ENCODE results near the gene BRD1.
"Not testable (repeated sequence)": the region's sequence is repeated elsewhere in the genome, so short reads cannot be mapped to it uniquely, and the experiment has no call there.

BRD1 gene

GRCh38 chr22:49781886-49782285 lies 45.8 kb downstream of the BRD1 start:
- not testable (repeated sequence) for DNase-seq

DNA sequence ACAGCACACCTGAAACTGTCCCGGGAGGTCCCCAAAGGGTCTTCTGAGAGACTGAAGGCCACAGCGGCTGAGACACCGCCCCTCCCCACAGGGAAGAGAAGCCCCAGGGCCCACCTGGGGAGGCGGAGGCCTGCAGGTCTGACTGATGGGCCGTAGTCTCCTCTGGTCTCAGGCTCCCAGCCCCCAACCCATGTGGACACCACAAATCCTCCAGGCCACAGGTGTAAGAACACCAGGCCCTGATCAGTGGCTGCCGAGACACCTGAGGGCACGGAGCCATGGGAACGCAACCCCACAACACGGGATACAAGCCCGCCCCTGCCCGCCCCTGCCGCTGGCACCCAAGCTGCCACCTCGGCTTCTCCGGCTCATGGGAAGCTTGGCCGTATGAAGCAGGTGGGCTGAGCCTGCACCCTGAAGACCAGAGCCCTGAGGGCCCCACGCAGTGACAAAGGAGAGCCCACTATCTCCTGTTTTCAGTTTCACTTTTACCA lies 46.3 kb downstream of the BRD1 start:
- DNase-seq = no peak

- no peak for DNase-seq
These were observed 46.9 kb downstream of the BRD1 start for GRCh38 chr22:49780698-49781288.

DNA sequence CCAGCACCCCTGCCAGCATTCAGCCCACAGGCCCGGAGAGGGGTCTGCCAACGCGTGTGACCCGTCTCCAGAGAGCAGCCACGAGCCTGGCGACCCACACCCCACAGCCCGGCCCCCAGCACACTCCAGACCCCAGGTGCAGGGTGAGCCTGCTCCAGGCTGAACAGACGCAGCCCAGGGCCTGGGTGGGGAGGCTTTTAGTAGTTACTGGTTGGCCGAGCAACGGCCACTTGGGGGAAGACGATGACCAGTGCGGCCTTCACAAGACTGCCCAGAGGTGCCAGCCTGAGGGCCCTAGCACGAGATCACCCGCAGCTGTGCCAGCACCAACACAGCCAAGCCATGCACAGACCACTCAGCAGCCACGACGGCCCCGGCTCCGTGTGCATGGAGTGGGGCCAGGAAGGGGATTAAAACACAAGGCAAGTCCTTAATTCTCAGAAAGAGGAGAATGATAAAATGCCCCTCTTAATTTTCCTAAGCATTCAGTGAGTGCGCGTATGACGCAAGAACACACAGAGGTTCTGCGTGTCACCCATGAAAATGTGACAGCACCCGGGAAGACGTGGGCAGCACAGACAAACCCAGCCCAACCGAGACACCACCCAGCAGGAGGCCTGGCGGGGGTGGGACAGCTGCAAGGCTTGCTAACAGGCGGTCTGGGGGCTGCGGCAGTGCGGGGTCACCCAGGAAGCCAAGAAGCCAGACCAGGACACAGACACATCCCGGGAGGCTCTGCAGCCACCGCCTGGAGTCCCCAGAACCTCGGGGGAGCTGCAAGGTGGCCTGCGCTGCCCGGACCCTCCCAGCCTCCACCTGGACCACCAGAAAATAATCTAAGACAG lies 47.6 kb downstream of the BRD1 start:
- DNase-seq = no peak

- DNase-seq = no peak
These were observed 48.5 kb downstream of the BRD1 start for GRCh38 chr22:49779211-49779610.

- DNase-seq = no peak
These were observed 50.0 kb downstream of the BRD1 start for GRCh38 chr22:49777569-49778249.

DNA sequence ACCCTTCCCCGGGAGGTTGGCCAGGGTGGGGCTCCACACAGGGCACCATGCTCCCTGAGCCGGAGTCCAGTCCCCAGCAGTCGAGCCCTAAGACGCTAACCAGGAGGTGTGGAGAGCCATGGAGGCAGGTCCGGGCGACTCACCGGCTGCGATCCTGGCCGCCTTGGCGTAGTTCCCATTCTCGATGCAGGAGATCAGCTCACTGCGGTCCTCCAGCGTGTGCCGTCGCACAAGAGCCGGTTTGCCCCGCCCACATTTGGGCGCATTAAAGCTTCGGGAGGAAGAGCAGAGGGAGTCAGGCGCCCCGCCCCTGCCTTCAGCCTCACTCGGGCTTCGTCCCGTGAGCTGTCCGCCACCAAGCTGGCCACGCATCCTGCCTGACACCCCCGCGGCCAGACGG lies 50.8 kb downstream of the BRD1 start:
- DNase-seq = no peak

DNA sequence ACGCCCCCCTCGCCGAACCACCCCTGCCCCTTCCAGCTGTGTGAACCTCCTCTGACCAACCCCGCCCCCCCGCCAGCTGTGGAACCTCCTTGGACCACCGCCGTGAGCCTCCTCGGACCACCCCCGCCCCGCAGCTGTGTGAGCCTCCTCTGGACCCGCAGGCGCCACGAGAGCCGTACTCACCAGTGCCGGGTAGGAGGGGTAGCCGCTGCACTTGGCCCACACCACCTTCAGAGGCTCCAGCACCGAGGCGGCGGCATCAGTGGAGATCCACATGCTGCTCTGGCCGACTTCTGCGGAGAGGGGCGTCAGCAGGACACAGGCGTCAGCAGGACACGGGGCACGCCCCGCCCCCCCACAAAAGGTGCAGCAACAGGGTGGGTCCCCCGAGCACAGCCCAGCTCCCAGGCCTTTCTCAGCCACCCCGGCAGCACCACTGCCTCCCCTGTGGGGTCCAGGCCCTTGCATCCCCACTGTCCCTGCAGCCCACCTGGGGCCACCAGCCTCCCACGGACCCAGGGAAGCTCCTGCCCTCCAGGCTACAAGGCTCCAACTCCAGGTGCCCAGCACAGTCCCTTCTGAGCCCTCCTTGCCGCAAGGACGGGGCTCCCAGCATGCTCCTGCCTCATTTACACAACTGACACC lies 51.7 kb downstream of the BRD1 start:
- no peak for DNase-seq

DNA sequence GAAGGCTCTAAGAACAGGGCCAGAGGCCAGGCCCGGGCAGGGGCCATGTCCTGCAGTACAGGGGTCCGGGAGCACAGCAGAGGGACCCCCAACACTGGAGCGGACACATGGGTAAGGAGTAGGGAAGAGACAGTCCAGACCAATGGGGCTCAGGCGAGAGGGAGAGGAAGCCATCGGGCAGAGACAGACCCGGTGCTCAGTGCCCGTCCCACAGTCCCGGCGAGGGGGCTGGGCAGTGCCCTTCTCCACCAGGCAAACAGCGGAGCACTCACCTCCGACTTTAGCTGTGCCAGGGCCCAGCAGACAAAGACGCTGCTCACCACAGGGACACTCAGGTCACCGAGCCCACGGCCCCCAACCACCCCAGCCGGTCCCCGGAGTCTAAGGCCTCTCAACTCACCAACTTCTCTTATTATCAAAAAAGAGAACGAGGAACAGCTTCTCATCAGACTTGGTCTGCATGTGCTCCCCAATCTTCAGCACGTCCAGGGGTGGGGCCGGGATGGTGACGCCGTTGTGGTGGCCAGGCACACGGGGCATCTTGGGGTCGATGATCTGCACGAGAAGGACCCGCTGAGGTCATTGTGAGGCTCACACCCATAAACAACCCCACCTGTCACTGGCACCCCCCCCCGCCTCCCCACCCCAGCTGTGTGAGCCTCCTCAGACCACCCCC lies 52.3 kb downstream of the BRD1 start:
- no peak for DNase-seq

DNA sequence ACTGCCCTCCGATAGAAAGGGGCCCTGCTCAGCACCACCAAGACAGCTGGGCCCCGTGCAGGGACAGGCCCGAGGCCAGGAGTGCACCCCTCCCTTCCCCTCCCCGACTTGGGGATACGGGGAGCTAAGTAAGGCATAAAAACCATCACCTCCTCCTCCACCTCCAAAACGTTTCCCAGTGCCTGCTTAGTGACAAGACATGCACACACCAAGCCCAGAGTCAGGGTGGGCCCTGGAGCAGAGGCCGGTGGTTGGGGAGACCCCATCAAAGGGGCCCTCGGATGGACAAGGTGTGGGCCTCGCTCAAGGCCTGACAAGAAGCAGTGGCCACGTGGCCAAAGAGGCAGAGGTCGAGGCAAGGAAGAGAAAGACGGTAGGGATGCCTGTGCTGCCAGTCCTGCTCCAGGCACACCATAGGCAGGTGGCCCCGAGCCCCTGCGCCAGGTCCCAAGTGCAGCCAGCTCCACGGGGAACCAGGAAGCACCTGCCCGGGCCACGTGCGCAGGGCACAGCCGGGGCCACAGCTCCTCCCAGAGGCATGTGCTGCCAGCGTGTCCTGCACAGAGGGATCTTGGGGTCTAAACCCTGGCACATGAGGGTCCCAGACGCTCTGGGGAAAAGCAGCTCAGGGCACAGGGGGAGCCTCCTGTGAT lies 53.0 kb downstream of the BRD1 start:
- DNase-seq = no peak

DNA sequence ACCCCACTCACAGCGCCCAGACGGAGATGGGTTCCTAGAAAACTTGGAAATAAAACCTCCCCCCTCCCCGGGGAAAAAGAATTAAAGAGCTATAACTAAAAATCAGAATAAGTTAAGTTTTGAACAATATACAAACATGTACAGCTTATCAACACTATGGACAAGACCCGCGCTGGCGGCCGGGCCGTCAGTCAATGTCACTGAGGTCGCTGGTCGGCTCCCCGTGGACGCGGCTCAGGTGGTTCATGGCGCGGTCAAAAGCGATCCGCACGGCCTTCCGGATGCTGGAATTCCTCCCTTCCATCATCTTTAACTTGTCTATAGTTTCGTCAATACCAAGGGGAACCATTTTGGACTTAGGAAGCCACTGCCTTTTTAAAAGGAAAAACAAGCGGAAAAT lies 53.6 kb downstream of the BRD1 start:
- no peak for DNase-seq

DNA sequence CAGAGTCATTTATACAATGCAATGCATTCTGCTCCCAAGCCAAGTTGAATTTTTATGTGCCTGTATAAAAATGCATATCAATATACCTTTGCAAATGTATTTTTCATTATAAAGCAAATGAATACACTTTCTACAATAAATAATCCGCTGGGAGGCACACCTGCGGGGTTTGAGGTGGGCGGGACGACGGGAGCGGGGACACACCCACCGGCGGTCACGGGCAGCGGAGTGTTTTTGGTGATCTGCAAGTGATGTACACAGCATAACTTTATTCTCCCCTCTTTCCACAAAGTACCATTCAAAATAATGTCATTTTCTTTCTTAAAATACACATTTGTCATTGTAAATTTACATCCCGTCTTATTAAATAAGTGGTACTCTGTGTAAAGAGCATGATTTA lies 54.1 kb downstream of the BRD1 start:
- DNase-seq = no peak

DNA sequence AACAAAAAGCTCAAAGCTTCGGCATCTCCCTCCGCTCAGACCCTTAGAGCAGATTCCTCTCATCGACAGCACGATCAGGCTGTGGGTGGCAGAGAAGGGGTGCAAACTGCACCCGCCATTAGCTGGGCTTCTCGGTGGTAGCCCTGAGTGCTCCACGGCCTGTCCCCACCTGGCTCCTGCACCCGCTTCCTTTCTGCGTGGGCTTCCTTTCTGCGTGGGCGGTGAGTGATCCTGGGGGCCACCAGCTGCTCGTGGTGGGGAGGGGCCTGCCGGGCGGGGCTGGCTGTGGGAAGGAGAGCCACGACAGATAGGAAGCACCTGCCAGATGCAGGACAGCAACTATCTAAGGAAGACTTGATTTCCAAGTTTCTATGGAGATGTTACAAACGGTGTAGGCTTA lies 55.0 kb downstream of the BRD1 start:
- no peak for DNase-seq

DNA sequence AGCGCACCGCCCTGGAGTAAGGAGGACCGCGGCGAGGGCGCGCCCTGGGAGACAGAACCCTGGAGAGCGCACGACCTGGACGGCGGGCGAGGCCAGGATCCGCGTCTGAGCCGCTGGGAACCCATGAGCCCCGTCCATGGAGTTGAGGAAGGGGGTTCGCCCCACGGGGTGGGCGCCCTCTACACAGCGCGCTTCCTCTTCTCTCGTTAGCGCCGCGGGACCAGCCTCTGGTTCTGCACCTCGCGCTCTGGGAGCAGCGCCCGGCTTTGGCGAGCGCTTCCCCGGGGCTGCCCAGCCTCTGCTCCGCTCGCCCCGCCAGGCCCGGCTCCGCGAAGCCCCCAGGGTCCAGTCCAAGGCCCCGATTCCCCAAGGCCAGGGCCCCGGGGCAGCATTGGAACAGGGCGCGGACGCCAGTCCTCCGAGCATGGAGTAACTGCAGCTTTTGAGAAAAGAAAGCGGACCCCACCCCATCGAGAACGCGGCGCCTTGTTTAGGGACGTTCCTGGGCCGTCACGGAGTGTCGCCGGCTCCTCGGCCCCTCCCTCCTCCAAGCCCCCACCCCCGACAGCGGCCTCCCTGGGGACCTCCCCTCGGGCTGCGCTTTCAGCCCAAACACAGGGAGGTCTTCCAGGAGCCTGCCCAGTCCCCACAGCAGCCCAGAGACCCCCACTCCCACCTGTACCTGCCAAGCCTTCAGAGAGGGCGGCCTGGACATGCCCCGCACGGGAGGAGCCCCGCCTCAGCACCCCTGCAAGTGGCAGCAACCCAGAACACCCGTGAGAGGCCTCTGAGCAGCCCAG lies 56.2 kb downstream of the BRD1 start:
- no peak for DNase-seq

GRCh38 chr22:49770547-49771265 lies 57.0 kb downstream of the BRD1 start:
- DNase-seq = no peak

GRCh38 chr22:49769691-49770546 lies 57.8 kb downstream of the BRD1 start:
- DNase-seq = no peak

GRCh38 chr22:49768951-49769690 lies 58.6 kb downstream of the BRD1 start:
- DNase-seq = no peak

- no peak for DNase-seq
These were observed 59.4 kb downstream of the BRD1 start for GRCh38 chr22:49768077-49768910.

Measured in NK-92 treated with Interleukin-12 subunit alpha and Interleukin-12 subunit beta, amount 100 ng/mL, for 24 hours (cell line).